HCT116 (cell line): ENCODE results near the gene AP3D1. TPM values are rescaled to one million over a fixed set of nuclear protein-coding genes. Genes with fewer than 3 reads are reported as not detected.

Source experiments
- ATAC-seq: fragments of 200-7000 bp; cut with Tn5 transposase; 2 replicates; pipeline ENCODE4 v1.9.1; 2020; ENCODE audit warnings: mild to moderate bottlenecking, moderate library complexity
- BruUV-seq: library from RNA; stranded (reverse); fragments of 400-500 nt; replicated peaks from 2 replicates; lab custom pipeline; 2021; lab: Mats Ljungman, UMichigan
- CTCF ChIA-PET: fragments of 300-600 bp; sonication (Branson Sonifier 250); formaldehyde crosslinking; loops from one replicate; lab custom pipeline; 2021; ENCODE audit warnings: antibody characterized with exemption; lab: Charles Lee
- POLR2A ChIA-PET: fragments of 300-600, 350-600 bp; sonication (Branson Sonifier 250); formaldehyde crosslinking; loops from one replicate; lab custom pipeline; 2021; ENCODE audit warnings: antibody characterized with exemption; lab: Charles Lee
- RAD21 ChIA-PET, 2 experiments: fragments of 300-600 bp; sonication (Branson Sonifier 250); formaldehyde crosslinking; loops; one replicate each; lab custom pipeline; 2023; ENCODE audit warnings: low total read pairs in 2 of 2; ENCODE audit not compliant: uncharacterized antibody in 2 of 2, unreplicated experiment in 2 of 2, low non-redundant PET in 1 of 2; lab: Charles Lee
- DNase-seq: peaks from one replicate; pipeline ENCODE4 v3.0.0-alpha.2; 2010; ENCODE audit warnings: low read depth, low spot score
- H2AFZ ChIP-seq: fragments of 200-600 bp; shearing (Covaris generic), sonication (generic); 2 replicates; pipeline ENCODE4 v1.6.1; 2017; ENCODE audit warnings: low read depth, mixed run types, mixed read lengths, antibody characterized with exemption, low read length; ENCODE audit not compliant: poor library complexity, severe bottlenecking
- H3K27ac ChIP-seq: 2 replicates; pipeline ENCODE4 v1.5.1; 2012; ENCODE audit warnings: low read depth, low read length
- H3K27me3 ChIP-seq: fragments of 200-600 bp; sonication (generic); 2 replicates; pipeline ENCODE4 v1.6.1; 2016; ENCODE audit warnings: mixed run types, low read length, mixed read lengths; ENCODE audit not compliant: insufficient read depth
- H3K36me3 ChIP-seq, 2 experiments: fragments of 200-500 bp in 1 of 2; fragments of 200-600 bp in 1 of 2; sonication (Bioruptor generic) in 1 of 2; sonication (generic) in 1 of 2; 2 replicates each; pipeline versions ENCODE4 v1.5.1 to v1.6.1; 2014 to 2016; ENCODE audit warnings: low read length in 2 of 2, inconsistent platforms in 1 of 2, mixed read lengths in 1 of 2, mixed run types in 1 of 2; ENCODE audit not compliant: insufficient read depth in 2 of 2, control insufficient read depth in 1 of 2
- H3K4me1 ChIP-seq, 2 experiments: fragments of 200-600 bp in 1 of 2; sonication (generic) in 1 of 2; 2 replicates each; pipeline versions ENCODE4 v1.5.1 to v1.6.1; 2012 to 2017; ENCODE audit warnings: low read length in 2 of 2, inconsistent platforms in 1 of 2, mild to moderate bottlenecking in 1 of 2, mixed read lengths in 1 of 2, mixed run types in 1 of 2, moderate library complexity in 1 of 2; ENCODE audit not compliant: insufficient read depth in 2 of 2, control insufficient read depth in 1 of 2
- H3K4me2 ChIP-seq: fragments of 200-600 bp; sonication (generic); 2 replicates; pipeline ENCODE4 v1.6.1; 2017; ENCODE audit warnings: mixed run types, low read length, mixed read lengths
- H3K4me3 ChIP-seq, 2 experiments: fragments of 200-600 bp in 1 of 2; sonication (generic) in 1 of 2; replicated peaks in 1 of 2; 2 replicates each; pipeline ENCODE4 v1.5.1; 2011 to 2016; ENCODE audit warnings: low read length in 2 of 2, control low read depth in 1 of 2, low read depth in 1 of 2, mild to moderate bottlenecking in 1 of 2, mixed read lengths in 1 of 2, mixed run types in 1 of 2
- H3K79me2 ChIP-seq: fragments of 200-600 bp; sonication (generic); 2 replicates; pipeline ENCODE4 v1.6.1; 2017; ENCODE audit warnings: mild to moderate bottlenecking, mixed run types, low read length, moderate library complexity, mixed read lengths; ENCODE audit not compliant: insufficient read depth
- H3K9ac ChIP-seq: fragments of 200-600 bp; sonication (generic); 2 replicates; pipeline ENCODE4 v1.6.1; 2016; ENCODE audit warnings: low read length, mixed read lengths
- H3K9me2 ChIP-seq: fragments of 200-600 bp; sonication (generic), shearing (Covaris generic); 2 replicates; pipeline ENCODE4 v1.6.1; 2017; ENCODE audit warnings: mixed run types, mild to moderate bottlenecking, moderate library complexity; ENCODE audit not compliant: insufficient read depth
- H3K9me3 ChIP-seq, 2 experiments: fragments of 200-500 bp in 1 of 2; fragments of 200-600 bp in 1 of 2; sonication (Bioruptor generic) in 1 of 2; sonication (generic) in 1 of 2; 2 replicates each; pipeline ENCODE4 v1.6.1; 2014 to 2017; ENCODE audit warnings: low read length in 2 of 2, mixed read lengths in 2 of 2, inconsistent platforms in 1 of 2, low read depth in 1 of 2, mild to moderate bottlenecking in 1 of 2, mixed run types in 1 of 2, moderate library complexity in 1 of 2; ENCODE audit not compliant: control insufficient read depth in 1 of 2, insufficient read depth in 1 of 2
- H4K20me1 ChIP-seq: fragments of 200-600 bp; sonication (generic), shearing (Covaris generic); 2 replicates; pipeline ENCODE4 v1.6.1; 2017; ENCODE audit warnings: mixed run types, mild to moderate bottlenecking, moderate library complexity; ENCODE audit not compliant: insufficient read depth
- EZH2phosphoT487 ChIP-seq: fragments of 200-600 bp; IDR thresholded peaks from 2 replicates; pipeline ENCODE4 v1.6.1; 2018; ENCODE audit warnings: antibody characterized with exemption, borderline replicate concordance
- POLR2AphosphoS5 ChIP-seq: IDR thresholded peaks from 2 replicates; pipeline ENCODE4 v1.6.1; 2011; ENCODE audit warnings: mild to moderate bottlenecking, low read depth, low read length, moderate library complexity
- SIN3A ChIP-seq: IDR thresholded peaks from 2 replicates; pipeline ENCODE4 v1.6.1; 2012; ENCODE audit warnings: low read depth
- TCF7L2 ChIP-seq: IDR thresholded peaks from 2 replicates; pipeline ENCODE4 v1.7.0; 2011; ENCODE audit warnings: borderline replicate concordance, inconsistent platforms; ENCODE audit not compliant: insufficient read depth, insufficient read length; ENCODE audit errors: extremely low read depth
- ZFX ChIP-seq: fragments of 450-650 bp; IDR thresholded peaks from 2 replicates; pipeline ENCODE4 v1.6.1; 2017
- intact Hi-C: fragments of 100-400 bp; cut with micrococcal nuclease; formaldehyde crosslinking; loops from 2 replicates; pipeline ENCODE4 v1.10.0; 2022
- total RNA-seq: library from RNA; stranded (reverse); gene quantifications from one replicate; pipeline ENCODE4 v1.2.1, GENCODE V29; 2021; ENCODE audit not compliant: unreplicated experiment
- TF ChIP-seq, protein P1 (sequence below): IDR thresholded peaks from 2 replicates; pipeline ENCODE4 v1.6.1; 2011; ENCODE audit warnings: mild to moderate bottlenecking, low read length, moderate library complexity; ENCODE audit not compliant: insufficient replicate concordance; ENCODE audit errors: extremely low read depth
- TF ChIP-seq, protein P2 (sequence below): IDR thresholded peaks from 2 replicates; pipeline ENCODE4 v1.6.1; 2012; ENCODE audit warnings: low read depth
- TF ChIP-seq, protein P3 (sequence below): IDR thresholded peaks from 2 replicates; pipeline ENCODE4 v1.6.1; 2012

Gene AP3D1
- total RNA-seq, 1 experiment from 2014 or later: 137 TPM

DNA sequence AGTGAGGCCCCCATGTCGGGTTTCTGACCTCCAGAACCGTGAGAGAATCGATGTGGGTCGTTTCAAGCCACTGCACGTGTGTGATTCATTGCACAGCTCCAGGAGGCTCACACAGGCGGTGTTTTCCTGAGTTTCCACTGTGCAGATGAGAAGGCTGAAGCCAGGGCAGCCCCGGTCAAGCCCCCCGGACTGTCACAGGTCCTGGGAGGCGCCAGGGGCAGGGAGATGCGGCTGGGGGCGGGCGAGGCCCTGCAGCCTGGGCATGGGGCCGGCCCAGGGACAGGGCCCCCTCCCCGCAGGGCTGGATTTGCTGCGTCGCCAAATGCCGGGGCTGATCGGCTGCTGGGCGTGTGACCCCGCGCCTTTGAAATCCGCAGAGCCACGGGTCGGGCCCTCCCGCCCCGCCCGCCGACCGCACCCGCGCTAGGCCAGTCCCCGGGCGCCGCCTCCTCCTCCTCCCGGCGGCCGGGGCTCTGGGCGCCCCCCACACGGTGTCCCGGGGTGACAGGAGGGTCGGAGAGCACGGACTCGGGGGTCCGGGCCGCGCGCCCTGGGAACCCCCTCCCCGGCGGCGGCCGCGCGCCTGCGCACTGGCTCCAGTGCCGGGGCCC is 90.4 kb downstream of the AP3D1 start:
- Histone ChIP-seq H3K4me1 (peaks cover 60 to 82% of the 10 kb centered on the region in 2 experiments), H3K27ac (peak overlapping the region; percentile 99), H3K9me3 (no peaks in the 10 kb centered on the region), H3K4me2 (peak overlapping the region; percentile 95), H3K4me3 (peak overlapping the region; percentile 63 to 71), H3K9ac (peak overlapping the region; percentile 82), H3K27me3 (no peaks in the 10 kb centered on the region), H3K36me3 (no peaks in the 10 kb centered on the region), H3K9me2 (no peaks in the 10 kb centered on the region), H2AFZ (no peak overlapping the region), H4K20me1 (no peaks in the 10 kb centered on the region), H3K79me2 (no peaks in the 10 kb centered on the region)
- peak; percentile 43 for ATAC-seq
- ChIA-PET POLR2A (interaction anchor here (1.4 to 3.3 kb wide), 5 partner anchors 11 to 29 kb away, joined by 3 to 17 read pairs (median 8); partner anchors contain the start of gene MKNK2), CTCF (no interaction called here), RAD21 (no interaction called here)
- no TSS peak for BruUV-seq
- no peak for DNase-seq
- TF ChIP-seq POLR2AphosphoS5: peak; percentile 13; the same call in 1 of the 2 replicates
- TF ChIP-seq, protein P1, sequence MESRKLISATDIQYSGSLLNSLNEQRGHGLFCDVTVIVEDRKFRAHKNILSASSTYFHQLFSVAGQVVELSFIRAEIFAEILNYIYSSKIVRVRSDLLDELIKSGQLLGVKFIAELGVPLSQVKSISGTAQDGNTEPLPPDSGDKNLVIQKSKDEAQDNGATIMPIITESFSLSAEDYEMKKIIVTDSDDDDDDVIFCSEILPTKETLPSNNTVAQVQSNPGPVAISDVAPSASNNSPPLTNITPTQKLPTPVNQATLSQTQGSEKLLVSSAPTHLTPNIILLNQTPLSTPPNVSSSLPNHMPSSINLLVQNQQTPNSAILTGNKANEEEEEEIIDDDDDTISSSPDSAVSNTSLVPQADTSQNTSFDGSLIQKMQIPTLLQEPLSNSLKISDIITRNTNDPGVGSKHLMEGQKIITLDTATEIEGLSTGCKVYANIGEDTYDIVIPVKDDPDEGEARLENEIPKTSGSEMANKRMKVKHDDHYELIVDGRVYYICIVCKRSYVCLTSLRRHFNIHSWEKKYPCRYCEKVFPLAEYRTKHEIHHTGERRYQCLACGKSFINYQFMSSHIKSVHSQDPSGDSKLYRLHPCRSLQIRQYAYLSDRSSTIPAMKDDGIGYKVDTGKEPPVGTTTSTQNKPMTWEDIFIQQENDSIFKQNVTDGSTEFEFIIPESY: no peak
- intact Hi-C loops: loop anchor here (10.0 kb wide), 1 partner anchor 126 kb away; no protein-coding TSS in a partner anchor

DNA sequence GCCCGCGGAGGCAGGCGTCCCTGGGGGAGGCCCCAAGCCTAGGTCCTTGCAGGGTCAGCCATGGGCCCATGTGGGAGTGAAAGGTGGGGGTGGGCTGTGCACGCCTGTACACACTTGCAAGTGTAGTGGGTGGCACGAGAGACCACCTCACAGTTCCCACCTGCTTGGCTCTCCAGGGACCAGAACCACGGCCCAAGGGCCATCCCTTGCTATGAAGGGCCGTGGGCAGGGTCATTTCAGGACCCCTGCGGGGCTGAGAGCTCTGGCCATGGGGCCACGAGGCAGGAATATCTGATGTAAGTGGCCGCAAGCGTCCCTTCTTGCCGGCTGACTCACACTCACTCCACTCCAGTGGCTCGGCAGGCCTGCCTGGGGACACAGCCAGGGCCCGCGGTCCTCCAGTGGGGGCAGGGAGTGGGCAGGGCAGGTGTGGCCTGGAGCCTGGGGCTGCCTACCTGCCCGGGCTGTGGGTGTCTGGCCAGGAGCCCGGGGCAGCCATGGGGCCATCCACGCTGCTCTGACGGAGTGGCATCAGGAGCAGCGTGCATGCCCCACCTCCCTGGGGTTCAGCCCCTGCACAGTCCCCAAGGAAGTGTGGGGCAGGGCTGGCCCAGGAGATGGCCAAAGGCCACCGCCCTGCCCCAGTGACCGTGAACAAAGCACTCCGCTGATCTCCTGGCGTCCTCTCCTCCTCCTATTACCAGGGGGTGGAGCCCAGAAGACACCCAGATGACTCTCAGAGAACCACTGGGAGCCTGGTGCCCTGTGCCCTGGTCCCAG is 91.8 kb downstream of the AP3D1 start:
- DNase-seq (peak; percentile 83), ATAC-seq (peak; percentile 57)
- Histone ChIP-seq H4K20me1 (no peaks in the 10 kb centered on the region), H3K9me2 (no peaks in the 10 kb centered on the region), H3K27me3 (no peaks in the 10 kb centered on the region), H3K9me3 (no peaks in the 10 kb centered on the region), H3K27ac (peak overlapping the region; percentile 99), H2AFZ (no peak overlapping the region), H3K36me3 (no peaks in the 10 kb centered on the region), H3K4me3 (peak overlapping the region; percentile 63 to 71), H3K79me2 (no peaks in the 10 kb centered on the region), H3K4me1 (peaks cover 64 to 82% of the 10 kb centered on the region in 2 experiments), H3K9ac (peak overlapping the region; percentile 82), H3K4me2 (peak overlapping the region; percentile 95)
- ChIA-PET POLR2A (interaction anchor here (0.6 to 3.0 kb wide), 12 partner anchors 9 to 314 kb away, joined by 3 to 17 read pairs (median 5); partner anchors contain the start of gene MKNK2), CTCF (interaction anchor here (1.0 kb wide), 1 partner anchor 130 kb away, joined by 3 read pairs; no protein-coding TSS in a partner anchor), RAD21 (no interaction called here)
- intact Hi-C loops: loop anchor here (10.0 kb wide), 1 partner anchor 125 kb away; no protein-coding TSS in a partner anchor
- BruUV-seq: TSS peak; percentile 60
- TF ChIP-seq EZH2phosphoT487 (no peak), ZFX (peak; percentile 34; the same call in 1 of the 2 replicates), SIN3A (no peak), TCF7L2 (peak; percentile 89), POLR2AphosphoS5 (peak; percentile 72)
- TF ChIP-seq, protein P2, sequence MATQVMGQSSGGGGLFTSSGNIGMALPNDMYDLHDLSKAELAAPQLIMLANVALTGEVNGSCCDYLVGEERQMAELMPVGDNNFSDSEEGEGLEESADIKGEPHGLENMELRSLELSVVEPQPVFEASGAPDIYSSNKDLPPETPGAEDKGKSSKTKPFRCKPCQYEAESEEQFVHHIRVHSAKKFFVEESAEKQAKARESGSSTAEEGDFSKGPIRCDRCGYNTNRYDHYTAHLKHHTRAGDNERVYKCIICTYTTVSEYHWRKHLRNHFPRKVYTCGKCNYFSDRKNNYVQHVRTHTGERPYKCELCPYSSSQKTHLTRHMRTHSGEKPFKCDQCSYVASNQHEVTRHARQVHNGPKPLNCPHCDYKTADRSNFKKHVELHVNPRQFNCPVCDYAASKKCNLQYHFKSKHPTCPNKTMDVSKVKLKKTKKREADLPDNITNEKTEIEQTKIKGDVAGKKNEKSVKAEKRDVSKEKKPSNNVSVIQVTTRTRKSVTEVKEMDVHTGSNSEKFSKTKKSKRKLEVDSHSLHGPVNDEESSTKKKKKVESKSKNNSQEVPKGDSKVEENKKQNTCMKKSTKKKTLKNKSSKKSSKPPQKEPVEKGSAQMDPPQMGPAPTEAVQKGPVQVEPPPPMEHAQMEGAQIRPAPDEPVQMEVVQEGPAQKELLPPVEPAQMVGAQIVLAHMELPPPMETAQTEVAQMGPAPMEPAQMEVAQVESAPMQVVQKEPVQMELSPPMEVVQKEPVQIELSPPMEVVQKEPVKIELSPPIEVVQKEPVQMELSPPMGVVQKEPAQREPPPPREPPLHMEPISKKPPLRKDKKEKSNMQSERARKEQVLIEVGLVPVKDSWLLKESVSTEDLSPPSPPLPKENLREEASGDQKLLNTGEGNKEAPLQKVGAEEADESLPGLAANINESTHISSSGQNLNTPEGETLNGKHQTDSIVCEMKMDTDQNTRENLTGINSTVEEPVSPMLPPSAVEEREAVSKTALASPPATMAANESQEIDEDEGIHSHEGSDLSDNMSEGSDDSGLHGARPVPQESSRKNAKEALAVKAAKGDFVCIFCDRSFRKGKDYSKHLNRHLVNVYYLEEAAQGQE: no peak
- TF ChIP-seq, protein P3, sequence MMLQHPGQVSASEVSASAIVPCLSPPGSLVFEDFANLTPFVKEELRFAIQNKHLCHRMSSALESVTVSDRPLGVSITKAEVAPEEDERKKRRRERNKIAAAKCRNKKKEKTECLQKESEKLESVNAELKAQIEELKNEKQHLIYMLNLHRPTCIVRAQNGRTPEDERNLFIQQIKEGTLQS: no peak
